ENCODE measurements around the gene TNS4. TPM values are rescaled to one million over a fixed set of nuclear protein-coding genes. Genes with fewer than 3 reads are reported as not detected.

Gene TNS4
- total RNA-seq, 1 donor from 2014 or later: not detected

GRCh38 chr17:40490289-40490853 is 11.1 kb downstream of the TNS4 start:
- peaks cover 13% of the 10 kb centered on the region for H3K4me1 ChIP-seq
- H3K9me3 ChIP-seq (ENCODE audit: low read depth): no peaks in the 10 kb centered on the region
- H3K4me1 Mint-ChIP-seq: peaks cover 17% of the 10 kb centered on the region
- peak overlapping the region; percentile 43 for H2AFZ ChIP-seq (replicated peaks)
- no peak overlapping the region for H3K4me3 Mint-ChIP-seq
- H3K27me3 ChIP-seq: no peaks in the 10 kb centered on the region
- TF ChIP-seq EZH2phosphoT487 (IDR thresholded peaks at IDR 0.05) (no peak), CTCF (IDR thresholded peaks at IDR 0.05) (no peak), EZH2 (IDR thresholded peaks at IDR 0.05) (no peak)
- H3K27ac ChIP-seq: no peak overlapping the region
- H3K9me3 Mint-ChIP-seq: no peaks in the 10 kb centered on the region
- peaks cover 6% of the 10 kb centered on the region for H3K27me3 Mint-ChIP-seq (ENCODE audit: insufficient read depth, low read depth)
- peak overlapping the region; percentile 78 for H3K27ac Mint-ChIP-seq
- H3K36me3 ChIP-seq: no peaks in the 10 kb centered on the region
- no peaks in the 10 kb centered on the region for H3K79me2 ChIP-seq (ENCODE audit: low read depth)
- H4K20me1 ChIP-seq (ENCODE audit: low read depth): no peaks in the 10 kb centered on the region
- H3K36me3 Mint-ChIP-seq: no peaks in the 10 kb centered on the region
- peak; percentile 48 for DNase-seq (ENCODE audit: low spot score)
- peak overlapping the region; percentile 38 for H3K4me2 ChIP-seq
- H3K4me3 ChIP-seq: no peak overlapping the region
- H3K9ac ChIP-seq: no peak overlapping the region
- no peaks in the 10 kb centered on the region for H3F3A ChIP-seq (ENCODE audit: low read depth)

DNA sequence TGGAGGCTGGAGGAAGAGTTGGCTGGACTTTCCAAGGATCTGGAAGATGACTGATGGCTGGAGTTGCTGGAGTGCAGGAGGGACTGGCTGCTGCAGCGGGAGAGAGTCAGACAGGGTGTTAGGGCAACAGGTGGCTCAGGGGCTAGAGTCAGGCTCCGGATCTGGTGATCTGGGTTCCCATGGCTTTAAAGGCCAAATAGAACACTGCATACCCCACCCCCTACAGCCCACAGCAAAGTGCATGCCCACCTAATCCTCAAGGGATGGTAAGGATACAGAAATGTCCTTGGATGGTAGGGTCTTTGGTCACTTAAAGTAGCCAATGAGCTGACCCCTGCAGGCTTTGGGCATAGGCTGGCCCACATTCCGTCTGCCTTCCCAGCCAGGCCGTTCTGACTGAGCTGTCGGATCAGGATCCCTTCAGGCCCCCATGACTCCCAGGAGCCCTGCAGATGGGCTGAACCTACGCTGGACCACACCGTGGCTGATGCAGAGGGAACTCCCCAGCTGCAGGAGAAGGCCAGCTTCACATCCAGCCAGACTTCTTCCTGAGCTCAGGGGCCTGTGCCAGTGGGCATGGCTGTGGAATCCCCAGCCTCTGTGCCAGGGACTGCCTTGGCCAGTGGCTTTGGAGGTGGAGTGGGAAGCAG is 13.9 kb downstream of the TNS4 start:
- Histone ChIP-seq H3K27me3 (no peaks in the 10 kb centered on the region), H2AFZ (replicated peaks) (no peak overlapping the region), H3K4me3 (no peak overlapping the region), H3K4me1 (peaks cover 17% of the 10 kb centered on the region), H3K9ac (no peak overlapping the region), H3K36me3 (no peaks in the 10 kb centered on the region), H3K4me2 (no peak overlapping the region), H4K20me1 (ENCODE audit: low read depth) (no peaks in the 10 kb centered on the region), H3K9me3 (ENCODE audit: low read depth) (no peaks in the 10 kb centered on the region), H3K27ac (no peak overlapping the region), H3F3A (ENCODE audit: low read depth) (no peaks in the 10 kb centered on the region), H3K79me2 (ENCODE audit: low read depth) (no peaks in the 10 kb centered on the region)
- Mint-ChIP-seq H3K4me3 (no peak overlapping the region), H3K4me1 (peaks cover 17% of the 10 kb centered on the region), H3K27me3 (ENCODE audit: insufficient read depth, low read depth) (peaks cover 13% of the 10 kb centered on the region), H3K36me3 (no peaks in the 10 kb centered on the region), H3K27ac (no peak overlapping the region), H3K9me3 (no peaks in the 10 kb centered on the region)
- TF ChIP-seq EZH2phosphoT487 (IDR thresholded peaks at IDR 0.05): no peak
- TF ChIP-seq CTCF (IDR thresholded peaks at IDR 0.05): no peak
- no peak for TF ChIP-seq EZH2 (IDR thresholded peaks at IDR 0.05)
- DNase-seq (ENCODE audit: low spot score): no peak

- Histone ChIP-seq H3K27me3 (no peaks in the 10 kb centered on the region), H3K79me2 (ENCODE audit: low read depth) (no peaks in the 10 kb centered on the region), H2AFZ (replicated peaks) (no peak overlapping the region), H3K9ac (no peak overlapping the region), H3K4me1 (peaks cover 17% of the 10 kb centered on the region), H3K27ac (no peak overlapping the region), H3K36me3 (no peaks in the 10 kb centered on the region), H3K4me3 (no peak overlapping the region), H3K9me3 (ENCODE audit: low read depth) (no peaks in the 10 kb centered on the region), H4K20me1 (ENCODE audit: low read depth) (no peaks in the 10 kb centered on the region), H3K4me2 (no peak overlapping the region), H3F3A (ENCODE audit: low read depth) (no peaks in the 10 kb centered on the region)
- Mint-ChIP-seq H3K4me3 (peak overlapping the region; percentile 23), H3K36me3 (no peaks in the 10 kb centered on the region), H3K9me3 (no peaks in the 10 kb centered on the region), H3K27me3 (ENCODE audit: insufficient read depth, low read depth) (peaks cover 13% of the 10 kb centered on the region), H3K27ac (peak overlapping the region; percentile 70), H3K4me1 (peaks cover 17% of the 10 kb centered on the region)
- TF ChIP-seq EZH2phosphoT487 (IDR thresholded peaks at IDR 0.05) (no peak), CTCF (IDR thresholded peaks at IDR 0.05) (no peak), EZH2 (IDR thresholded peaks at IDR 0.05) (no peak)
- DNase-seq (ENCODE audit: low spot score): no peak
These were observed 14.7 kb downstream of the TNS4 start for GRCh38 chr17:40486522-40487370.
